HepG2 (cell line): ENCODE measurements around the gene PAK6. TPM values are rescaled to one million over a fixed set of nuclear protein-coding genes. Genes with fewer than 3 reads are reported as not detected.

Source experiments
- CENPX ChIP-seq: sonication (generic); formaldehyde crosslinking; IDR thresholded peaks from 2 replicates; pipeline ENCODE4 v1.9.0; 2021; ENCODE audit warnings: mild to moderate bottlenecking, missing genetic modification reagents, moderate library complexity
- CREM ChIP-seq, 2 experiments: sonication (generic) in 1 of 2; formaldehyde crosslinking in 1 of 2; IDR thresholded peaks; 2 replicates each; pipeline versions ENCODE4 v1.4.0 to v1.6.1; 2016 to 2020; ENCODE audit warnings: antibody characterized with exemption in 1 of 2, mild to moderate bottlenecking in 1 of 2, missing genetic modification reagents in 1 of 2
- GABPB1 ChIP-seq: IDR thresholded peaks from 2 replicates; pipeline ENCODE4 v1.6.1; 2016; ENCODE audit warnings: mild to moderate bottlenecking, missing genetic modification reagents, moderate library complexity, missing compliant biosample characterization
- GTF3A ChIP-seq: sonication (generic); formaldehyde crosslinking; conservative IDR thresholded peaks from 2 replicates; pipeline ENCODE4 v1.4.0; 2020; ENCODE audit warnings: mild to moderate bottlenecking, missing genetic modification reagents
- HHEX ChIP-seq: IDR thresholded peaks from 2 replicates; pipeline ENCODE4 v1.6.1; 2016; ENCODE audit warnings: control low read depth
- IRF1 ChIP-seq: sonication (generic); formaldehyde crosslinking; IDR thresholded peaks from 2 replicates; pipeline ENCODE4 v1.4.0; 2020; ENCODE audit warnings: low read depth, mild to moderate bottlenecking, missing genetic modification reagents
- KAT2B ChIP-seq: fragments of 150-350 bp; IDR thresholded peaks from 2 replicates; pipeline ENCODE4 v1.6.1; 2014; ENCODE audit warnings: low read depth, low read length, borderline replicate concordance
- MEF2D ChIP-seq: sonication (generic); formaldehyde crosslinking; IDR thresholded peaks from 2 replicates; pipeline ENCODE4 v1.5.1; 2020; ENCODE audit warnings: mild to moderate bottlenecking, missing genetic modification reagents
- MZF1 ChIP-seq: sonication (generic); formaldehyde crosslinking; IDR thresholded peaks from 2 replicates; pipeline ENCODE4 v1.8.1; 2023; ENCODE audit warnings: mild to moderate bottlenecking, missing genetic modification reagents, borderline replicate concordance
- SAFB2 ChIP-seq: sonication (generic); formaldehyde crosslinking; IDR thresholded peaks from 2 replicates; pipeline ENCODE4 v1.5.1; 2020; ENCODE audit warnings: missing genetic modification reagents, low read depth, mild to moderate bottlenecking, borderline replicate concordance
- SALL1 ChIP-seq: sonication (generic); formaldehyde crosslinking; IDR thresholded peaks from 2 replicates; pipeline ENCODE4 v1.8.0; 2022; ENCODE audit warnings: mild to moderate bottlenecking, missing genetic modification reagents
- TFAP4 ChIP-seq: sonication (generic); IDR thresholded peaks from 2 replicates; pipeline ENCODE4 v1.6.1; 2016; ENCODE audit warnings: low read depth, borderline replicate concordance
- U2AF1 ChIP-seq: fragments of 200-400 bp; formaldehyde crosslinking; optimal IDR thresholded peaks from 2 replicates; pipeline ENCODE3; 2017; ENCODE audit warnings: mild to moderate bottlenecking, low read depth, low read length
- ZNF317 ChIP-seq: sonication (generic); formaldehyde crosslinking; IDR thresholded peaks from 2 replicates; pipeline ENCODE4 v1.5.0; 2020; ENCODE audit warnings: mild to moderate bottlenecking, missing genetic modification reagents
- ZNF34 ChIP-seq: sonication (generic); formaldehyde crosslinking; IDR thresholded peaks from 2 replicates; pipeline ENCODE4 v1.4.0; 2020; ENCODE audit warnings: mild to moderate bottlenecking, missing genetic modification reagents, borderline replicate concordance
- ZNF543 ChIP-seq: sonication (generic); formaldehyde crosslinking; IDR thresholded peaks from 2 replicates; pipeline ENCODE4 v1.4.0; 2020; ENCODE audit warnings: mild to moderate bottlenecking, missing genetic modification reagents
- ZNF549 ChIP-seq: sonication (generic); formaldehyde crosslinking; IDR thresholded peaks from 2 replicates; pipeline ENCODE4 v1.5.0; 2020; ENCODE audit warnings: missing genetic modification reagents
- ZNF703 ChIP-seq: sonication (generic); formaldehyde crosslinking; IDR thresholded peaks from 2 replicates; pipeline ENCODE4 v1.5.1; 2020; ENCODE audit warnings: missing genetic modification reagents, mild to moderate bottlenecking, moderate library complexity, borderline replicate concordance
- polyA plus RNA-seq, 8 experiments: library from polyadenylated mRNA; depleted of rRNA in 3 of 8; stranded (reverse) in 7 of 8; unstranded in 1 of 8; fragments of >200 nt; fragmentation: Illumina TruSeq in 4 of 8; extraction: Trizol in 4 of 8; gene quantifications; 2 replicates each; pipeline versions ENCODE4 v1.2.1 to v1.2.3, GENCODE V29; 2011 to 2016; ENCODE audit warnings: low read depth in 4 of 8, missing spikeins in 1 of 8, mixed read lengths in 1 of 8; ENCODE audit not compliant: insufficient read depth in 1 of 8
- total RNA-seq, 5 experiments: library from RNA; depleted of rRNA; stranded (reverse); fragments of >200 nt; fragmentation: Illumina TruSeq; extraction: Trizol; gene quantifications; 2 replicates each; pipeline ENCODE4 v1.2.3, GENCODE V29; 2016; ENCODE audit warnings: low read depth in 1 of 5
- TF ChIP-seq, protein P1 (sequence below): sonication (generic); formaldehyde crosslinking; IDR thresholded peaks from 2 replicates; pipeline ENCODE4 v1.8.1; 2023; ENCODE audit warnings: missing genetic modification reagents, mild to moderate bottlenecking, borderline replicate concordance
- TF ChIP-seq, protein P2 (sequence below), 2 experiments: sonication (generic) in 1 of 2; formaldehyde crosslinking in 1 of 2; IDR thresholded peaks; 2 replicates each; pipeline versions ENCODE4 v1.5.1 to v1.6.1; 2011 to 2020; ENCODE audit warnings: borderline replicate concordance in 1 of 2, low read depth in 1 of 2, low read length in 1 of 2, mild to moderate bottlenecking in 1 of 2, missing genetic modification reagents in 1 of 2, moderate library complexity in 1 of 2
- TF ChIP-seq, protein P3 (sequence below): sonication (generic); formaldehyde crosslinking; IDR thresholded peaks from 2 replicates; pipeline ENCODE4 v1.5.1; 2020; ENCODE audit warnings: missing genetic modification reagents, mild to moderate bottlenecking, borderline replicate concordance
- TF ChIP-seq, protein P4 (sequence below): conservative IDR thresholded peaks from 2 replicates; pipeline ENCODE4 v1.6.1; 2018; ENCODE audit warnings: missing genetic modification reagents

PAK6 gene
- total and polyA plus RNA-seq, 2 of the 13 experiments (the other 11 are each of a cell fraction or from before 2014, with no cell fraction given): 0.07 TPM; not detected in 1

- TF ChIP-seq, protein P1, sequence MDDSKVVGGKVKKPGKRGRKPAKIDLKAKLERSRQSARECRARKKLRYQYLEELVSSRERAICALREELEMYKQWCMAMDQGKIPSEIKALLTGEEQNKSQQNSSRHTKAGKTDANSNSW (CRISPR knock-in tag): no peak
- TF ChIP-seq ZNF543 (CRISPR knock-in tag) (no peak), GTF3A (CRISPR knock-in tag) (0 out of 2 replicates have a peak, but pooled peaks have one; percentile 49), HHEX (CRISPR knock-in tag) (no peak), ZNF549 (CRISPR knock-in tag) (no peak), U2AF1 (no peak), GABPB1 (CRISPR knock-in tag) (peak; percentile 54; the same call in 1 of the 2 replicates), MZF1 (CRISPR knock-in tag) (no peak), ZNF703 (CRISPR knock-in tag) (no peak), CENPX (CRISPR knock-in tag) (no peak), TFAP4 (no peak), ZNF34 (CRISPR knock-in tag) (no peak), IRF1 (CRISPR knock-in tag) (no peak), SALL1 (CRISPR knock-in tag) (peak; percentile 38; the same call in 1 of the 2 replicates), SAFB2 (CRISPR knock-in tag) (no peak), ZNF317 (CRISPR knock-in tag) (no peak), CREM (IDR thresholded peaks at IDR 0.05) (no peak), CREM (CRISPR knock-in tag; IDR thresholded peaks at IDR 0.05) (no peak), KAT2B (no peak), MEF2D (CRISPR knock-in tag) (no peak)
- TF ChIP-seq, protein P2, sequence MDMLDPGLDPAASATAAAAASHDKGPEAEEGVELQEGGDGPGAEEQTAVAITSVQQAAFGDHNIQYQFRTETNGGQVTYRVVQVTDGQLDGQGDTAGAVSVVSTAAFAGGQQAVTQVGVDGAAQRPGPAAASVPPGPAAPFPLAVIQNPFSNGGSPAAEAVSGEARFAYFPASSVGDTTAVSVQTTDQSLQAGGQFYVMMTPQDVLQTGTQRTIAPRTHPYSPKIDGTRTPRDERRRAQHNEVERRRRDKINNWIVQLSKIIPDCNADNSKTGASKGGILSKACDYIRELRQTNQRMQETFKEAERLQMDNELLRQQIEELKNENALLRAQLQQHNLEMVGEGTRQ (IDR thresholded peaks at IDR 0.05; ENCODE audit: low read depth, low read length): no peak
- TF ChIP-seq, protein P2 (CRISPR knock-in tag; IDR thresholded peaks at IDR 0.05; ENCODE audit: borderline replicate concordance): no peak
- TF ChIP-seq, protein P3, sequence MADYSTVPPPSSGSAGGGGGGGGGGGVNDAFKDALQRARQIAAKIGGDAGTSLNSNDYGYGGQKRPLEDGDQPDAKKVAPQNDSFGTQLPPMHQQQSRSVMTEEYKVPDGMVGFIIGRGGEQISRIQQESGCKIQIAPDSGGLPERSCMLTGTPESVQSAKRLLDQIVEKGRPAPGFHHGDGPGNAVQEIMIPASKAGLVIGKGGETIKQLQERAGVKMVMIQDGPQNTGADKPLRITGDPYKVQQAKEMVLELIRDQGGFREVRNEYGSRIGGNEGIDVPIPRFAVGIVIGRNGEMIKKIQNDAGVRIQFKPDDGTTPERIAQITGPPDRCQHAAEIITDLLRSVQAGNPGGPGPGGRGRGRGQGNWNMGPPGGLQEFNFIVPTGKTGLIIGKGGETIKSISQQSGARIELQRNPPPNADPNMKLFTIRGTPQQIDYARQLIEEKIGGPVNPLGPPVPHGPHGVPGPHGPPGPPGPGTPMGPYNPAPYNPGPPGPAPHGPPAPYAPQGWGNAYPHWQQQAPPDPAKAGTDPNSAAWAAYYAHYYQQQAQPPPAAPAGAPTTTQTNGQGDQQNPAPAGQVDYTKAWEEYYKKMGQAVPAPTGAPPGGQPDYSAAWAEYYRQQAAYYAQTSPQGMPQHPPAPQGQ (CRISPR knock-in tag): no peak
- TF ChIP-seq, protein P4, sequence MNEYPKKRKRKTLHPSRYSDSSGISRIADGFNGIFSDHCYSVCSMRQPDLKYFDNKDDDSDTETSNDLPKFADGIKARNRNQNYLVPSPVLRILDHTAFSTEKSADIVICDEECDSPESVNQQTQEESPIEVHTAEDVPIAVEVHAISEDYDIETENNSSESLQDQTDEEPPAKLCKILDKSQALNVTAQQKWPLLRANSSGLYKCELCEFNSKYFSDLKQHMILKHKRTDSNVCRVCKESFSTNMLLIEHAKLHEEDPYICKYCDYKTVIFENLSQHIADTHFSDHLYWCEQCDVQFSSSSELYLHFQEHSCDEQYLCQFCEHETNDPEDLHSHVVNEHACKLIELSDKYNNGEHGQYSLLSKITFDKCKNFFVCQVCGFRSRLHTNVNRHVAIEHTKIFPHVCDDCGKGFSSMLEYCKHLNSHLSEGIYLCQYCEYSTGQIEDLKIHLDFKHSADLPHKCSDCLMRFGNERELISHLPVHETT (CRISPR knock-in tag): no peak
Measured at GRCh38 chr15:40279437-40280141, 40.7 kb downstream of the PAK6 start (continued).
